NCI-H2029 treated with DMSO at 0.1 percent for 48 hours (cell line): ENCODE measurements around the gene PLCXD1.
"Not testable (repeated sequence)": the region's sequence is repeated elsewhere in the genome, so short reads cannot be mapped to it uniquely, and the experiment has no call there.

Source experiments
- DNase-seq: peaks from one replicate; lab custom pipeline; 2025; lab: John Stamatoyannopoulos, UW

Gene PLCXD1

DNA sequence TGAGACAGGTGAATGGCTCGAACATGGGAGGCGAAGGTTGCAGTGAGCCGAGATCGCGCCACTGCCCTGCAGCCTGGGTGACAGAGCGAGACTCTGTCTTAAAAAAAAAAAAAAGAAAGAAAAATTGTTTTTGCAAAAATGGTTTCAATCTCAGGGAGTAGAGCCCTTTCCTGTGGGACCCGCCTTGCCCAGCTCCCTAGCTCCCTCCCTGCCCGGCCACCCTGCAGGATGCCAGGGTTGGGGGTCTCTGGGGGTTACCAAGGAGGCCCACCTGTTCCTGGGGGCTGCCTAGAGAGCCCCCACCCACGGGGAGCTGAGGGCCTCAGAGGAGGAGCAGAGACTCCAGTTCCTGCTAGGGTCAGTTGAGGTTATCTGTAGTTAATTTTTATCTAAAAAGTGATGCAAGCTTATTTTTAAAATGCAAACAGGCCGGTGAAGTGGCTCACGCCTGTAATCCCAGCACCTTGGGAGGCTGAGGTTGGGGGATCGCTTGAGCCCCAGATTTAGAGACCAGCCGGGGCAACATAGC is 18.7 kb upstream of the PLCXD1 start:
- DNase-seq, result no peak

GRCh38 chrX:264006-264405 is 17.2 kb upstream of the PLCXD1 start:
- not testable (repeated sequence) for DNase-seq

GRCh38 chrX:264634-265455 is 16.3 kb upstream of the PLCXD1 start:
- DNase-seq, result no peak

DNA sequence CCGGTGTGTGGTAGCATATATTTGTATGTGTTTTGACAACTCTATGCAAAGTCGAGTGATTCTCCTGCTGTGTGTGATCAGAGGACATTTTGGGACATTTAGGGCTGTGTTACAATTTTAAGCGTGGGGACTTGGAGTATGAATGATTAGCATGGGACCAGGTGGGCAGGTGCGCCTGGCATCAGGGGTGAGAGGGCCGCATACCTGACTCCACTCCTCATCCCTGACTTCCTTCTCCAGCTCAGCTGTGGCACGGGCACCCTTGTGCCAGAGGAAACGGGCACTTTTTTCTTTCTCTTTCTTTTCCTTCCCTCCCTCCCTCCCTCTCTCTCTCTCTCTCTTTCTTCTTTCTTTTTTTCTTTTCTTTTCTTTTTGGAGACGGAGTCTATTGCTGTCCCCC is 15.7 kb upstream of the PLCXD1 start:
- DNase-seq, result no peak

GRCh38 chrX:267771-268261 is 13.4 kb upstream of the PLCXD1 start:
- no peak for DNase-seq

DNA sequence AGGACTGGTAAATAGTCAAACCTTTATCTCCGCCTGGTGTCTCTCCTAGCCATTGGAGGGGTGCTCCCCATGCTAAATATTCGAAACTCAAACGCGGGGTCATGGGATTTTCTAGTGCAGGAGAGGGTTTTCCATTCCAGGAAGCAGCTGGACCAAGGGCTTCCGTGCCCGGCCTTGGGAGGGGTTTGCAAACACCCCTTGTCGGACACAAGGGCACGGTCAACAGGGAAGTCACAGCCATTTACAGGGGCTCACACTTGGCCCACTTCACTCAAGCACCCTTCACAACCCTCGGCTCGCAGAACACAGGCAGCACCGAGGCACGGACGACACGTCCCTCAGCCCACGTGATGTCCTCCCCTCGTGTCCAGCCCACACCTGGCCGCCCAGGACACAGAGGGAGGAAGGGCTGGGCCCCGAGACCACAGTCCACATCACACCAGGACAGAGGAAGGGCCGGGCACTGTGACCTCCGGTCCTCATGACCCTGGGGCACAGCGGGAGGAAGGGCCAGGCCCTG is 10.3 kb upstream of the PLCXD1 start:
- no peak for DNase-seq

GRCh38 chrX:274904-275475 is 6.2 kb upstream of the PLCXD1 start:
- no peak for DNase-seq

DNA sequence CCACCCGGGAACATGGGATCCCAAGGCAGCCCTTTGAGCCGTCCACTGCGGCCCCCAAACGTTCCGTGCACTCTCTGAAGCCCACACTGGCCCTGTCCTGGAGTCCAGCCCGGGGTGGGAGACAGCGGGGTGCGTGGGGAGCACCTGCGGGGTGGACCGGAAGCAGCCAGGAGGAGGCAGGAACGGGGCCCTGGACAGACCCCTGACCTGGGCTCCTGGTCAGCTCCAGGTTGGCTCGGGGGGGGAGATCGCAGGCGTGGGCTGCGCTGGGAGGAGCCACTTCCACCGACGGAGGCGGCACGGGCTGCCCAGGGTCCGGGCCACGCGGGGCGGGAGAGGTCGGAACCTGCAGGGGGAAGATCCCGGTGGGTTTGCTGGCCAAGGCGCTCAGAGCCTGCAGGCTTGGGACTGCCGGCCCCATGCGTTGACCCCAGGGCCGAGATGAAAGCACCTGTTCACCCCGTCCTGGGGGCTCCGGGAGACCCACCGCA is 5.7 kb upstream of the PLCXD1 start:
- no peak for DNase-seq

DNA sequence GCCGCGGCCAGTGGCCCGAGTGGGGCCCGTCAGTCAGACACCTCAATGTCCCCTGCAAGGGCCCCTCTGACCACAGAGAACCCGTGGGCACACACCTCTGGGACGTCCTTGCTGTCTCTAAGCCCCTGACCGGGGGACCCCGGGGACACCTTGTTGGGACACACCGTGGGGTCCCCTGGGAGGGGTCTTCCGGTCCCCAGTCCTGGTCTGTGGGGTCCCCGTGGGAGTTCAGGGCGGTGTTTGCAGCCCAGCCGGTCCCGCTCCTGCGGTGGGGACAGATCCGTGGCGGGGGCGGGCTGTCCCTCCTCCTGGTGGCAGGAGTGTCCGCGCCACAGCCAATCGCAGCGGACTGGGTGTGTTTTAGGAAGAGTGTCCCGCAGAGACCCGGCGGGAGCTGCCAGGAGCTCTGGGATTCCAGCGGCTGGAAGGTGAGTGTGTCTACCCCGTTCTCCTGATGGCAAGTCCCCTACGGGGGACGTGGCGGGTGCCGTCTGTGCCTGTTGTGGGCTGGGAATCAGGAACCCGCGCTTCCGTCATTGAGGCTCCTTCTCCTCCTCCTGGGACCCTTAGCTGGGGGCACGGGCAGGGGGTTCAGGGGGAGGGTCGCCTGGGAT is 5.1 kb upstream of the PLCXD1 start:
- no peak for DNase-seq

DNA sequence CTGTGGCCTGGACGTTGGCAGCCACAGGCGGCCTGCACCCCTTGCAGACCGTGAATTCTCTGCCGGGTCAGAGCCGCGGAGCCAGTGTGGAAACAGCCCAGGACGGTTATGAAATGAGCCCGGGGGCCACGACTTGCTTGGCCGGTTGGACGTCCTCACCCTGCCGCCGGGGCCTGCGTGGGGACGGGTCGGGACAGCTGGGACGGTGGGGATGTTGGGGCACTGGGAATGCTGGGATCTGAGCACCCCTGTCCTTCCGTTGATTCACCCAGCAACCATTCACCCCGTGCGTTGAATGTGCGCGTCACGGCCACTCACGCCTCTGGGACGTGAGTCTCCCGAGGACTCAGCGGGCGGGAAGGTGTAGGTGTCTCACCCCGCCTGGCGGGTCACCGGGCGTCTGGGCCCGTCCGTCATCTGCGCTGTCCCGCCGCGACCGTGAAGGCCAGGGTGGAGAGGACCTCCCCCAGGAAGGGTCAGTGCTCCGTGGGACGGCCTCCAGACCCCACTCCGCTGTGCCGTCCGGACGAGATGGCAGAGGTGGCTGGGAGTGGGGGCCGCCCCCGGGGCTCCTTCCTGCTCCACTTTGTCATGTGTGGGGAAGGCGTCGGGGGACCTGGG is 4.5 kb upstream of the PLCXD1 start:
- no peak for DNase-seq

DNA sequence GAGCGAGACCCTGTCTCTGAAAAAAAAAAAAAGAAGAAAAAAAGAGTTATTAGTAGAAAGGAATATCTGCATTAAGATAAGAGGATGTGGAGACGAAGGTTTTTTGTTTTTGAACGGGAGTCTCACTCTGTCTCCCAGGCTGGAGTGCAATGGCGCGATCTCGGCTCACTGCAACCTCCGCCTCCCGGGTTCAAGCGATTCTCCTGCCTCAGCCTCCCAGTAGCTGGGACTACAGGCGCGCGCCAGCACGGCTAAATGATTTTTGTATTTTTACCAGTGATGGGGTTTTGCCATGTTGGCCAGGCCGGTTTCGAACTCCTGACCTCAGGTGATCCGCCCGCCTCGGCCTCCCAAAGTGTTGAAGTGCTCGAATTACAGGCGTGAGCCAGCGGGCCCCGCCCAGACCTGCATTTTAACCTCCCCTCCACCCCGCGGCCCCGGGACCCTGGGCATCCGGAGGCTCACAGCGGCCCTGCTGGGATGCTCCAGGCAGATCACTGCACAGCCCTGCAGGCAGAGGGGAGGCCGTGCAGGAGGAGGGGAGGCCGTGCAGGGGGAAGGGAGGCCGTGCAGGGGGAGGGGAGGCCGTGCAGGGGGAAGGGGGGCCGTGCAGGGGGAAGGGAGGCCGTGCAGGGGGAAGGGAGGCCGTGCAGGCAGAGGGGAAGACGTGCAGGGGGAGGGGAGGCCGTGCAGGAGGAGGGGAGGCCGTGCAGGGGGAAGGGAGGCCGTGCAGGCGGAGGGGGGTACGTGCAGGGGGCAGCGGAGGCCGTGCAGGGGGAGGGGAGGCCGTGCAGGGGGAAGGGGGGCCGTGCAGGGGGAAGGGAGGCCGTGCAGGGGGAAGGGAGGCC is 1.2 kb upstream of the PLCXD1 start:
- not testable (repeated sequence) for DNase-seq

GRCh38 chrX:280722-281121 is 459 bp upstream of the PLCXD1 start:
- DNase-seq, result not testable (repeated sequence)

DNA sequence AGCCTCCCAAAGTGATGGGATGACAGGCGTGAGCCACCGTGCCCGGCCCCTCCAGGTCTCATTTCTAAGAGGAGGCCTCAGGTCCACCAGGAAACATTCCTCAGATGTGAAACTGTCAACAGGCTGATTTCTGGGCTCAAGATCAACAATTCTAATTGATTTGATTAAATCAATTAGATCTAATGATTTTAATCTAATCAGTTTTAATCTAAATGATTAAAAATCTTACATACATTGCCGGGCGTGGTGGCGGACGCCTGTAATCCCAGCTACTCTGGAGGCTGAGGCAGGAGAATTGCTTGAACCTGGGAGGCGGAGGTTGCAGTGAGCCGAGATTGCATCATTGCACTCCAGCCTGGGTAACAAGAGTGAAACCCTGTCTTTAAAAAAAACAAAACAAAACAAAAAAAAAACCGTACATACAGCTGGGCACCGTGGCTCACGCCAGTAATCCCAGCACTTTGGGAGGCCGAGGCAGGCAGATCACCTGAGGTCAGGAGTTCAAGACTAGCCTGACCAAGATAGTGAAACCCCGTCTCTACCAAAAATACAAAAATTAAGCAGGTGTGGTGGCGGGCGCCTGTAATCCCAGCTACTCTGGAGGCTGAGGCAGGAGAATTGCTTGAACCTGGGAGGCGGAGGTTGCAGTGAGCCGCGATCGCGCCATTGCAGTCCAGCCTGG is 960 bp downstream of the PLCXD1 start:
- not testable (repeated sequence) for DNase-seq

- DNase-seq, result no peak
These were observed 2.1 kb downstream of the PLCXD1 start for GRCh38 chrX:283115-283845.

- no peak for DNase-seq
These were observed 4.0 kb downstream of the PLCXD1 start for GRCh38 chrX:285076-285677.

DNA sequence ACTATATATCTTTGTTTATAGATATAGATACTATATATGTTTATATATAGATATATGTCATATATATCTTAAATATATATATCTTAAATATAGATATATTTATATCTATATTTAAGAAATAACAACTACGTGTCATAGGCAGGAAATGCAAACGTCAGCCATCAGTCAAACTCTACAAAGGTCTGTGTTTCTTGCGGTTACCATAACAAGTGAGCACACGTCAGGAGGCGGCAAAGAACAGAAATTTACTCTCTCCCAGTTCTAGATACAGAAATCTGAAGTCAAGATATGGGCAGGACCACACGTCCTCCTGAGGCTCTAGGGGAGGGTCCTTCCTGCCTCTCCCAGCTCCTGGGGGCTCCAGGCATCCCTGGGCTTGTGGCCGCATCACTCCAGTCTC is 6.5 kb downstream of the PLCXD1 start:
- no peak for DNase-seq

DNA sequence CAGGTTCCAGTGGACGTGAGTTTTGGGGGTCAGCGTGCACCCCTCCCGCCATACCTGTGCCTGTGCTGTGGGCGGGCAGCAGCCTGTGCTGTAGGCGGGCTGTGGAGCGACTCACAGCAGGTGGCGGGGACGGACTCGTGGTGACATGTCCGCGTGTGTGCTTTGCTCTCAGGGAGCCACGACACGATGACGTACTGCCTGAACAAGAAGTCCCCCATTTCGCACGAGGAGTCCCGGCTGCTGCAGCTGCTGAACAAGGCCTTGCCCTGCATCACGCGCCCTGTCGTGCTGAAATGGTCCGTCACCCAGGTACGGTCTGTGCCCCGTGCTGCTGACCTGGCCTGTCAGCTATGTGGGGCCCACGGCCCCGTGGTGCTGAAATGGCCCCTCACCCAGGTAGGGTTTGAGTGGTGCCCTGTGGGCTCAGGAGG is 7.4 kb downstream of the PLCXD1 start:
- no peak for DNase-seq

DNA sequence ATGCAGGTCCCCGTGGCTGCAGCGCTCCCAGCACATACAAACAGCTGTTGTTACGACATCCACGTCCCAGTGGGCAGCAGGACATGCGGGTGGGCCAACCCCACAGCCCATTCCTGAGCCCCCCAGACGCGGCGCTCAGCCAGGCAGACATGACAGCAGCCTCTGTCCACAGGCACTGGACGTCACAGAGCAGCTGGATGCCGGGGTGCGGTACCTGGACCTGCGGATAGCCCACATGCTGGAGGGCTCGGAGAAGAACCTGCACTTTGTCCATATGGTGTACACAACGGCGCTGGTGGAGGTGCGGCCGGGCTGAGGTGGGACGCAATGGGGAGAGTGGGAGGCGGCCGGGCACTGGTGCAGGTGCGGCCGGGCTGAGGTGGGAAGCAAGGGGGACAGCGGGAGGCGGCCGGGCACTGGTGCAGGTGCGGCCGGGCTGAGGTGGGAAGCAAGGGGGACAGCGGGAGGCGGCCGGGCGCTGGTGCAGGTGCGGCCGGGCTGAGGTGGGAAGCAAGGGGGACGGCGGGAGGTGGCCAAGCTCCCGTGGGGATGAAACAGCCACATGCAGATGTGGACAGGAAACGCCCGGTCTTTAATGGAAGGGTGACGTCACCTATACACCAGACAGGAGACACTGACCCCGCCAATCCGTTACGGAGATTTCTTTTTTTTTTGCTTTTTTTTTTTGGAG is 9.4 kb downstream of the PLCXD1 start:
- no peak for DNase-seq

DNA sequence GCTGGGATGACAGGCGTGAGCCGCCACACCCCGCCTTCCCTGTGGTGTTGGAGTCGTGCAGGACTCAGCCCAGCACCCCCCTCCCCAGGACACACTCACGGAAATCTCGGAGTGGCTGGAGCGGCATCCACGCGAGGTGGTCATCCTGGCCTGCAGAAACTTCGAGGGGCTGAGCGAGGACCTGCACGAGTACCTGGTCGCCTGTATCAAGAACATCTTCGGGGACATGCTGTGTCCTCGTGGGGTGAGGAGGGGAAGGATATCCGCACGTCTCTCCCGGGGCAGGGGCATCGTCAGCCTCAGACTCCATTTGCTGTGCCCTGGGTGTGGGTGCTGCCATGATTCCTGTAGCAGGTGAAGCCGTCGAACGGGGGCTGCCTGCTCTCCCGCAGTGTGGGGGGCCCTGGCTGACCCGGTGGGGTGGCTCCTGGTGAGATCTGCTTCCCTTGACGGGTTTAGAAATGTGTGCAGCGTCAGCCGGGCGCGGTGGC is 10.3 kb downstream of the PLCXD1 start:
- no peak for DNase-seq
